Measurements from ENCODE around the gene LAGE3.

DNA sequence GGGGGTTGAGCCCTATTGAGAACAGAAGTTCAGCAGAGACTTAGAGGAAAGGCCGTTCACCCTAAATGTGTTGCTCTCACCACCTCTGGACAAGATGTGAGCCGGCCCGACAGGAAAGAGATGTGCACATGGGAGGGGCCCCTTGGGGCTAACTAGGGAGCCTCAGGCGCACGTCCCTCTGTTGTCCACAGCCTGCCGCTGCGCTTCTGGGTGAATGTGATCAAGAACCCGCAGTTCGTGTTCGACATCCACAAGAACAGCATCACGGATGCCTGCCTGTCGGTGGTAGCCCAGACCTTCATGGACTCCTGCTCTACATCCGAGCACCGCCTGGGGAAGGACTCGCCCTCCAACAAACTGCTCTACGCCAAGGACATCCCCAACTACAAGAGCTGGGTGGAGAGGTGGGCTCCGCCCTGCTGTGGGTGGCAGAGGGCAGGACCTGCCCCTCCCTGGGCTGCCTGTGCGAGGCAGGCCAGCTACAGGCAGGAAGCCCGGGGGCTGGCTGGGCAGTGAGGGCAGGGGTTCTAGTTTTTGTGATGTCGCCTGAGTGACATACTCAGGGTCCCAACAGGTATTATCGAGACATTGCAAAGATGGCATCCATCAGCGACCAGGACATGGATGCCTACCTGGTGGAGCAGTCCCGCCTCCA lies 8.0 kb downstream of the LAGE3 start:
- TF ChIP-seq, protein P1, sequence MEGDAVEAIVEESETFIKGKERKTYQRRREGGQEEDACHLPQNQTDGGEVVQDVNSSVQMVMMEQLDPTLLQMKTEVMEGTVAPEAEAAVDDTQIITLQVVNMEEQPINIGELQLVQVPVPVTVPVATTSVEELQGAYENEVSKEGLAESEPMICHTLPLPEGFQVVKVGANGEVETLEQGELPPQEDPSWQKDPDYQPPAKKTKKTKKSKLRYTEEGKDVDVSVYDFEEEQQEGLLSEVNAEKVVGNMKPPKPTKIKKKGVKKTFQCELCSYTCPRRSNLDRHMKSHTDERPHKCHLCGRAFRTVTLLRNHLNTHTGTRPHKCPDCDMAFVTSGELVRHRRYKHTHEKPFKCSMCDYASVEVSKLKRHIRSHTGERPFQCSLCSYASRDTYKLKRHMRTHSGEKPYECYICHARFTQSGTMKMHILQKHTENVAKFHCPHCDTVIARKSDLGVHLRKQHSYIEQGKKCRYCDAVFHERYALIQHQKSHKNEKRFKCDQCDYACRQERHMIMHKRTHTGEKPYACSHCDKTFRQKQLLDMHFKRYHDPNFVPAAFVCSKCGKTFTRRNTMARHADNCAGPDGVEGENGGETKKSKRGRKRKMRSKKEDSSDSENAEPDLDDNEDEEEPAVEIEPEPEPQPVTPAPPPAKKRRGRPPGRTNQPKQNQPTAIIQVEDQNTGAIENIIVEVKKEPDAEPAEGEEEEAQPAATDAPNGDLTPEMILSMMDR (IDR thresholded peaks at IDR 0.05; ENCODE audit: insufficient read depth, low read length) = no peak
- no peak for TF ChIP-seq POLR2AphosphoS5 (IDR thresholded peaks at IDR 0.05; ENCODE audit: low read depth)
- TF ChIP-seq, protein P2, sequence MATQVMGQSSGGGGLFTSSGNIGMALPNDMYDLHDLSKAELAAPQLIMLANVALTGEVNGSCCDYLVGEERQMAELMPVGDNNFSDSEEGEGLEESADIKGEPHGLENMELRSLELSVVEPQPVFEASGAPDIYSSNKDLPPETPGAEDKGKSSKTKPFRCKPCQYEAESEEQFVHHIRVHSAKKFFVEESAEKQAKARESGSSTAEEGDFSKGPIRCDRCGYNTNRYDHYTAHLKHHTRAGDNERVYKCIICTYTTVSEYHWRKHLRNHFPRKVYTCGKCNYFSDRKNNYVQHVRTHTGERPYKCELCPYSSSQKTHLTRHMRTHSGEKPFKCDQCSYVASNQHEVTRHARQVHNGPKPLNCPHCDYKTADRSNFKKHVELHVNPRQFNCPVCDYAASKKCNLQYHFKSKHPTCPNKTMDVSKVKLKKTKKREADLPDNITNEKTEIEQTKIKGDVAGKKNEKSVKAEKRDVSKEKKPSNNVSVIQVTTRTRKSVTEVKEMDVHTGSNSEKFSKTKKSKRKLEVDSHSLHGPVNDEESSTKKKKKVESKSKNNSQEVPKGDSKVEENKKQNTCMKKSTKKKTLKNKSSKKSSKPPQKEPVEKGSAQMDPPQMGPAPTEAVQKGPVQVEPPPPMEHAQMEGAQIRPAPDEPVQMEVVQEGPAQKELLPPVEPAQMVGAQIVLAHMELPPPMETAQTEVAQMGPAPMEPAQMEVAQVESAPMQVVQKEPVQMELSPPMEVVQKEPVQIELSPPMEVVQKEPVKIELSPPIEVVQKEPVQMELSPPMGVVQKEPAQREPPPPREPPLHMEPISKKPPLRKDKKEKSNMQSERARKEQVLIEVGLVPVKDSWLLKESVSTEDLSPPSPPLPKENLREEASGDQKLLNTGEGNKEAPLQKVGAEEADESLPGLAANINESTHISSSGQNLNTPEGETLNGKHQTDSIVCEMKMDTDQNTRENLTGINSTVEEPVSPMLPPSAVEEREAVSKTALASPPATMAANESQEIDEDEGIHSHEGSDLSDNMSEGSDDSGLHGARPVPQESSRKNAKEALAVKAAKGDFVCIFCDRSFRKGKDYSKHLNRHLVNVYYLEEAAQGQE (IDR thresholded peaks at IDR 0.05; ENCODE audit: insufficient replicate concordance, low read depth) = no peak

All from HL-60 (cell line).